ENCODE results near the gene LETMD1.

- no peak for TF ChIP-seq CTCF (conservative IDR thresholded peaks at IDR 0.05)
- no peak for TF ChIP-seq ZFX (IDR thresholded peaks at IDR 0.05)
These were observed 36.2 kb upstream of the LETMD1 start for GRCh38 chr12:51011955-51012354.
